IPS-NIHi7 (cell line): Measurements from ENCODE around the gene TCAIM.
"Not testable (repeated sequence)": the region's sequence is repeated elsewhere in the genome, so short reads cannot be mapped to it uniquely, and the experiment has no call there.

Experiments used
- DNase-seq: peaks from one replicate; pipeline ENCODE4 v3.0.0; 2012; ENCODE audit warnings: mixed read lengths; ENCODE audit errors: extremely low spot score

Gene TCAIM

GRCh38 chr3:44415421-44415820 is 76.9 kb downstream of the TCAIM start:
- DNase-seq, result no peak

DNA sequence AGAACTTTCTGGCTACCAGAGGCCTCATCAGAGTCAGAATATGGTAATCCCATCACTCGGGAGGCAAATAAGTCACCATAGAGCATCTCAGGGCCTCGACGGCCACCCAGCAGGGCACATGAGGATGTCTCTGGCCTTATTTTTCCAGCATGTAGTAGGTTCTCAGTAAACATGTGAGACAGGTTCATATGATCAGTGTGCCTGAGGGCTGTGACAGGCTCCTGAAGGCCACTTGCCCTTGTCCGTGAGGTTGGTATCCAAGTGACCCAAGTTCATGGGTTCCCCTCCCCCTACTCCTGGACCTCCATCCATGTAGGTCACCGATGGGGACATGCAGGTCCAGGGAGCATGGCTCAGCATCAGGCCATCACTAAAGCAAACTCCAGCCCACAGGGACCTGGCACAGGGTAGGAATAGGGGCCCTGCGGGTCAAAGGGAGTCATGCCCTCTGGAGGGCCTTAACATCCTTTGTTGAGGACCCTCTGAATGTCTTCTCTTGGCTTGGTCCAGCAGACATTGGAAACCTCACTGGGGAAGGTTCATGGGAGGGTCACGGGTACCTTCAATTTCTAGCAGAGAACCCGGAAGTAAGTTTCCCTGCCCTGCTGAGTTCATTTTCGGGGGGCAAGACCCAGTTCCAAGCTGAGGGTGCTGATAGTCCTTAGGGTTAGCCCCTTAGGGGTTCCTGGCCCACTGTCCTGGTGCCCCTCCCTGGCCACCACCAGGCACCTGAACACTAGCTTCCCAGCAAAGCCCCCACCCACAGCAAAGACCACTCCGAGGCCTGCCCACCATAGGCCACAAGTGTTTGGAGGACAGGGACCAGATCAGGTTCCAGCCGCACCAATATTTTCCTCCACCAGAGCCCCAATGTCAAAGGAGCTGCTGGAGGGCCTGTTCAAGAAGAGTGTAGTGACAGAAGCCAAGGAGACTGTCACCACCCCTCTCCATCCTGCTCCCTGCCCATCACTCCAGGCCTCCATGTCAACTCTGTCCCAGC is 77.8 kb downstream of the TCAIM start:
- no peak for DNase-seq

DNA sequence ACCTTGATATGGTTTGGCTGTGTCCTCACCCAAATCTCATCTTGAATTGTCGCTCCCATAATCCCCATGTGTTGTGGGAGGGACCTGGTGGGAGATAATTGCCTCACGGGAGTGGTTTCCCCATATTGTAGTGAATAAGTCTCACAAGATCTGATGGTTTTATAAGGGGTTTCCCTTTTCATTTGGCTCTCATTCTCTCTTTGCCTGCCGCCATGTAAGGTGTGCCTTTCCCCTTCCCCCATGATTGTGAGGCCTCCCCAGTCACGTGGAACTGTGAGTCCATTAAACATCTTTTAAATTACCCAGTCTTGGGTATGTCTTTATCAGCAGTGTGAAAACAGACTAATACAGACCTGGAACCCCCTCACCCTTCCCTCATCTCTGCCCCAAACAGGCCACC is 79.6 kb downstream of the TCAIM start:
- not testable (repeated sequence) for DNase-seq

DNA sequence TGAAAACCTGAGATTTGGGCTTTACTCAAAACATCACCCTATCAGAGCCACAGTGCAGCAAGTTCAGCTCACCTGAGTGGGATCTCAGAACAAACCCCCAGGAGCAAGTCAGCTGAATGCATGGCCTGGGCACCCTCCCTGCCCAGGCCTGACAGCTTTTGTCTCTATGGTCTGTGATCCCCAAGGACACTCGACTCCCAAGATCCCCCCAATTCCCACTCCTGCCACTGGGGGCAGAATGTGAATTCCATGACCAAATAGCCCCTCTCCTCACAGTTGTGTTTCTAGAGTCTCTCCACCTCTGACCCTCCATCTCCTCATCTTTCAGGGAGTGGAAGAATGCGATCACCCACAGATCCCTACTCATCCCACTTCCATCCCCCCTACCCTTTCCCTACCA is 80.0 kb downstream of the TCAIM start:
- peak; percentile 56 for DNase-seq

DNA sequence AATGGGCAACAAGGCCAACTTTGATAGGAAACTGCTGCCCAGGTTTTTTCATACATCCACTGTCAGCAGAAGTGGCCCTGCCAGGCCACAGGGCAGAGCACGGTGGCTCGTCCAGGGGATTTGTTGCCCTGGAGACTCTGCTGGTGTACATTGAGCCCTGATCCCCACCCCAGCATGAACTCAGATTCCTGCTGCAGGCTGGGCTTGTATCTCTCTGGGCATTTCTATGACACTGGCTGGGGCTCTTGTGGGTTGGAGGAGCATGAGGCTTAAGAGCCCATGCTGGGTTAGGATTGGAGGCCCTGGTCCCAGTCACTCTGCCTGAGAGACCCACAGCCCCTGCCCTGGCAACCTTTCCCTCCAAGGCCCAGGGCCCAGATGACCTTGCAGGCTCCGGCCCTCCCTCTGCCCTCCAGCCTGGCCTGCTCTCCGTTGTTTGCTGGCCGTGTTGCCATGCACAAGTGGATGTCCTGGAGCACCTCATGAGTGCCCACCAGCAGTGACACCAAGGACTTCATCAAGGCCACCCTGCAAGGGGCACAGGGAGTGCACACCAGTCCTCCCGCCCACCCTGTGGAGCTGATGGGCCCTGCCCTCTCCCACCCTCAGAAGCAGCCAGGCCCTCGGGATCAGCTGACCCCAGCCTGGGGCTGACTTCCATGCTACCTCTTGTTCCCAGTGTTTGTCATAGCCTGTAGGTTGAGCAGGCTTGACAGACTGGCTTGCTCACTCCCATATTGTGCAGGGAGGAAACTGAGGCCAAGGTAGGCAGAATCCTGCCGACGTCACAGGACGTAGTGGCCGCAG is 80.8 kb downstream of the TCAIM start:
- no peak for DNase-seq

DNA sequence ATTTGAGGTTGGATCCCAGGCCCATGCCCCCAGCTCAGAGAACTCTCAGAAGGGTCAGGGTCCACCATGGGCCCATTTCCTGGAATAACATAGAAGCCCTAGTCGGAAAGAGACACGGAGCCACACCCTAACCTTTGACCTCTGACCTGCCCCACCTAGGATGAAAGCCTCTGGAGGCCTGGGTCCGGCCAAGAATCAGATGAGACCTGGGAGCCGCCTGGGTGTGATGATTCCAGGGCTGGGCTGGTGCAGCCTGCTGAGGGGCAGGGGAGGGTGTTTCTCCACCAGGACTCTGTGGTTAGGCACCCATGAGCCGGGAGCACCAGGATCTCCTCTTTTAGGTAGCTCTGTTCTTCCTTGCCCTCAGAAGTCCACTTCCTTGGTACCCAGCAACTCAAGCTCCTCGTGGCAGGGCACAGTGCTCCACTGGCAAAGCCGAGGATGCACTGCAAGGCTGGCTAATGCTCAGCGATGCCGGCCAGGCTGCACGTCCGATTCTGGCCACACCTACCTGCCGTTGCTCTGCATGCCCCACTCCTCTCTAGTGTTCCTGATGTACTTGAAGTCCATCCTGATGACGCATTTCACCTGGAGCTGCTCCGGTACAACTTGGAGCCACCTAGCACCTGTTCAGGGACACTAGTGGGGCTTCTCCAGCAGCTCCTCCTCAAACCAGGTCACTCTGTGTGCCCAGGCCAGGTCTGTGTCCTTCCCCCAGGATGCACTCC is 81.5 kb downstream of the TCAIM start:
- no peak for DNase-seq

GRCh38 chr3:44420676-44421075 is 82.1 kb downstream of the TCAIM start:
- no peak for DNase-seq

GRCh38 chr3:44421280-44421679 is 82.7 kb downstream of the TCAIM start:
- DNase-seq, result no peak

GRCh38 chr3:44424758-44425157 is 86.2 kb downstream of the TCAIM start:
- no peak for DNase-seq

- DNase-seq, result peak; percentile 63
Measured at GRCh38 chr3:44427683-44428082, 89.1 kb downstream of the TCAIM start.

DNA sequence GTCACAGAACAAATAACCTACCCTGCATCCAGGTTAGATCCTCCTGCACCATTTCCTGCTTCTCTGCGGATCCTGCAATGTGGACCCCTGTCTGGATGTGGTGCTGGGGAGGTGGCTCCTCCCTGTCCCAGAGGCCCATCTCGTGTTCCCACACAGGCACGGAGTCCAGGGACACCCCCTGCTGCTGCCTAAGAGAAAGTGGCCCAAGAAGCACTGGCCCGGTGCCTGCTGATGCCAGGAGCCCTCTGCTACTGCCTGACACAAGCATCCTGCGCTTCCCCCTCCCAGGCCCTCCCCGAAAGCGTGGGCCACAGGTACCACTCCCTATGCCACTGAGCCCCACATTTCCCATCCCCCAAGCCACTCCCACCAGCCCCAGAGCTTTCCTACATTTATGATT is 90.3 kb downstream of the TCAIM start:
- no peak for DNase-seq

DNA sequence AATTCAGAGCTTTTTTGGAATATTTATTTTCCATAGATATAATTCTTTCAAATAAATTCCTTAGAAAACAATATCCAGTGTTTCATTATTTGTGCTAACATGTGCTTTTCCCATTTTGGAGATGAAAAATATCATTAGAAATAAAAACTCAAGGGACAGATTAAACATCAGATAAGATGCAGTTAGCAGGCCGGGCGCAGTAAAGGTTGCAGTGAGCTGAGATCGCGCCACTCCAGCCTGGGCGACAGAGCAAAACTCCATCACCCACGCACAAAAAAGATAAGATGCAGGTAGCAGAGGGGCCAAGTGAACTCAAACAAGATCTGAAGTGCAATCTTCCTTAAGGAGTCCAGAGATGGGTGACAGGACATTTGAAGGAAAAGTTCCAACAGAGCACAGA is 90.9 kb downstream of the TCAIM start:
- no peak for DNase-seq

- no peak for DNase-seq
Measured at GRCh38 chr3:44430466-44430865, 91.9 kb downstream of the TCAIM start.

- no peak for DNase-seq
Measured at GRCh38 chr3:44434834-44435510, 96.4 kb downstream of the TCAIM start.

GRCh38 chr3:44436181-44436580 is 97.6 kb downstream of the TCAIM start:
- no peak for DNase-seq

DNA sequence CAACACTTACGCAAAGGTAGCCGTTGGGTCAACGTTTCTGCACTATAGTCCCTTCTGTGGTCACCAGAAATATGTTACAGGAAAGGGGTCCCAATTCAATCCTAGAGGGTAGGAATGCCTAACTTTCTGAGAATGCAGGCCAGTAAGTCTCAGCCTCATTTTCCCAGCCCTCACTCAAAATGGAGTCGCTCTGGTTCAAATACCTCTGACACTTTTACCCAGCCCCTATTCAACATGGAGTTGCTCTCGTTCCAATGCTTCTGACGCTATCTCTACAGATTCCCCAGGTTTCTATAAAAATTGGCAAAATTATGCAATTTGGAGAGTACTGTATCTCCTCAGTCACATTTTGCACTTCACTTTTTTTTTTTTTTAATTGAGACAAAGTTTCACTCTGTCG is 99.2 kb downstream of the TCAIM start:
- no peak for DNase-seq

DNA sequence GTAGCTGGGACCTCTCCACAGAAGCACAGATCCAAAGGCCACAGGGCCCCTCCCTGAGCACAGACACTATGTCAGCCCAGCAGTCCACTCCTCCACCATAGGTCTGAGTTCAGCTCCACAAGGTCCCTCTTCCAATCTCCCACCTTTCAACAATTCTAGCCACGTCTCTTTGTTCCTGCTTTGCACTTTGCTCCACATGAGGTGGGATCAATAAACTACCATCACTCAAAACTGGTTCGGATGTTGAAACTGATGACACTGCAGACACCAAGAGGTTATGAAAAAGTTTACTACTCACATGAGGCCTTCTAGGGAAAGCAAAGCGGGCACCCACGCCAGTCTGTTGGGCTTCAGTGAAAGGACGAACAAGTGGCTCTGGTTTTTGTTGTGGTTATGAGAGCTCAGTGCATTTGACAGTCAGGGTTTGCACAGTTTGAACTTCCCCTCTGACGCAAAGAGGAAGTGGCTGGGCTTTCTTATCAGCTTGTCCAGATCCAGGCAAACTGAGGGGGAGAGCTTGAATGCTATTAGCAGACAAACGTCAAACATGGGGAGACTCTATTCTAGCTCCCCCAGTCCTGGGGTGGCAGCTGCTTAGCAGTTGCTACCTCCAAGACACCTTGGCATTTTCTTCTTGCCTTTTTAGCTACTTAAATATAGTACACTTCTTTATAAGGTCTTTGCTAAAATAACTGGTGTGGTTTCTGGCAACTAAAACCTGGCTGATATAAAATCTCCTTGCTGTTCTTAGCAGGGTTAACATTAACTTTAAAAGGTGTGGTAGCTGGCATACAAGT is 101.1 kb downstream of the TCAIM start:
- no peak for DNase-seq

DNA sequence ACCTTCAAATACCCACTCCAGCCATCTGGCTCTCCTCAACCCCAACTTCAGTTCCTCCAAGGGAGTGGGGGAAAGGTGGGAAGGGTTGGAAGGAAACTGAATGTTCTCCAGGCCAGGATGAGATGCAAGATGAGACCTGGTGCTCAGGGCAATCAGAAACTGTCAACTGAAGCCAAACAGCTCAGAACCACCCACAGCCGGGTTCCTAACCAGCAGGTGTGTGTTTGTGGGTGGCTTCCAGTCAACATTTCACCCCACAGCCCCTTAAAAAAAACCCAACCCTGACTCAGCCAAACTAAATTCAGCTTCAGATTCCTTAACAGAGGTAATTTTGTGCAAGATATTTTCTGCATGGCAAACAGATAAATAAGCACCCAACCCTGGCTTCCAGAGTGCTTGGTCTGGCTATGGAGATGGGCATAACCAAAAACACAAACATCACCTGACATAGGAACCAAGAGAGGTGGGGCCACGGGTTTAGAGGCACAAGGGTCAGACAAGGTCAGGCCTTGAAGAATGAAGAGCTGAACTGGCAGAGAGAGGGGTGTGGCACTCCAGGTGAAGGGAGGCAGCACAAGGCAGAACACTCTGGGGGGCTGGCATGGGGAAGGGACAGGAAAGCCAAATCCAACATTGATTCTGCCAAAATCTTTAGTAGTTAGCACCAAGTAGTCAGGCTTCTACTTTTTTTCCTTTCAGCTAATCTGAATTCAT is 104.2 kb downstream of the TCAIM start:
- no peak for DNase-seq

DNA sequence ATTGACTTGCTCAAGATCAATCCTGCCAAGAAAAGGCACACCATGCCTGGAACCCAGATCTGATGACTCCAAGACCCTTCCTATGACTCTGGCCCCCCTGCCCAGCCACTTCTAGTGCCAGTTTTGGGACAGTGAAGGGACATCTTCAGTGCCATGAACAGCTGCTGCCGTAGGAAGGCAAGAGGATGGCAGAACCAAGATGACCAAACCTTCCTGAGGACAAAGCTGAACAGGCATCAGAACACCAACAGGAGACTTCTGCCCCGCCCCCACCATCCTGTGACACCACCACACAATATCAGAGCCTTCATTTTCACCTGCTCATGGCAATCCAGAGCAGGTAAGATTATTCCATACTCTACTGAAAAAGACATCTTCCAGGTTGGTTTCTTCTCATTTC is 105.9 kb downstream of the TCAIM start:
- no peak for DNase-seq
